H1 (cell line): ENCODE measurements around the gene TIMP1. TPM values are rescaled to one million over a fixed set of nuclear protein-coding genes. Genes with fewer than 3 reads are reported as not detected.

Experiments
- CTCF ChIA-PET: fragments of 300-600 bp; sonication (Branson Sonifier 250); formaldehyde crosslinking; loops from one replicate; lab custom pipeline; 2021; ENCODE audit not compliant: partially characterized antibody; lab: Charles Lee
- POLR2A ChIA-PET: fragments of 300-600 bp; sonication (Branson Sonifier 250); formaldehyde crosslinking; loops from one replicate; lab custom pipeline; 2021; ENCODE audit warnings: inconsistent platforms; ENCODE audit not compliant: partially characterized antibody; lab: Charles Lee
- DNase-seq, 2 experiments: peaks; one replicate each; pipeline versions ENCODE4 v3.0.0 to v3.0.0-alpha.2; 2010 to 2022; ENCODE audit warnings: low spot score in 2 of 2, low read depth in 1 of 2, mixed read lengths in 1 of 2
- FAIRE-seq: peaks from 2 replicates; lab custom pipeline; 2011; peaks lifted over from hg19 to GRCh38; lab: Jason Lieb, UNC
- H2AFZ ChIP-seq: 2 replicates; pipeline ENCODE4 v1.8.1; 2012; ENCODE audit warnings: low read length, inconsistent platforms
- H2AK5ac ChIP-seq: 2 replicates; pipeline ENCODE4 v1.6.1; 2013; ENCODE audit warnings: low read depth, low read length
- H2BK120ac ChIP-seq: replicated peaks from 2 replicates; pipeline ENCODE3; 2013; ENCODE audit warnings: low read depth, low read length, inconsistent platforms
- H2BK12ac ChIP-seq: 2 replicates; pipeline ENCODE4 v1.6.1; 2013; ENCODE audit warnings: low read depth, low read length
- H2BK15ac ChIP-seq: 2 replicates; pipeline ENCODE4 v1.6.1; 2013; ENCODE audit warnings: low read length
- H2BK20ac ChIP-seq: 2 replicates; pipeline ENCODE4 v1.6.1; 2013; ENCODE audit warnings: low read length
- H2BK5ac ChIP-seq: 2 replicates; pipeline ENCODE4 v1.6.1; 2013; ENCODE audit warnings: low read depth, low read length
- H3K14ac ChIP-seq: 2 replicates; pipeline ENCODE4 v1.6.1; 2013; ENCODE audit warnings: inconsistent platforms; ENCODE audit not compliant: insufficient read length
- H3K18ac ChIP-seq: 2 replicates; pipeline ENCODE4 v1.6.1; 2013; ENCODE audit warnings: low read length; ENCODE audit errors: extremely low read depth
- H3K23ac ChIP-seq: 2 replicates; pipeline ENCODE4 v1.6.1; 2013; ENCODE audit warnings: inconsistent platforms; ENCODE audit not compliant: insufficient read length
- H3K23me2 ChIP-seq: 2 replicates; pipeline ENCODE4 v1.6.1; 2013; ENCODE audit warnings: low read depth, low read length
- H3K27ac ChIP-seq: 2 replicates; pipeline ENCODE4 v1.6.1; 2011; ENCODE audit warnings: low read depth, low read length, inconsistent platforms
- H3K27me3 ChIP-seq, 4 experiments: replicated peaks in 1 of 4; 1 replicate in 1 of 4; 2 replicates in 3 of 4; pipeline versions ENCODE4 v1.6.1 to v1.8.1; 2011 to 2013; ENCODE audit warnings: low read length in 3 of 4, mild to moderate bottlenecking in 3 of 4, inconsistent platforms in 2 of 4, mixed read lengths in 2 of 4, moderate library complexity in 1 of 4; ENCODE audit not compliant: control insufficient read depth in 3 of 4, insufficient read depth in 3 of 4; ENCODE audit errors: extremely low read depth in 1 of 4
- H3K36me3 ChIP-seq, 4 experiments: 2 replicates each; pipeline versions ENCODE4 v1.6.1 to v1.8.1; 2011 to 2013; ENCODE audit warnings: mild to moderate bottlenecking in 4 of 4, low read length in 3 of 4, moderate library complexity in 2 of 4, control low read depth in 1 of 4, inconsistent platforms in 1 of 4; ENCODE audit not compliant: insufficient read depth in 4 of 4, control insufficient read depth in 2 of 4
- H3K4ac ChIP-seq: replicated peaks from 2 replicates; pipeline ENCODE3; 2013; ENCODE audit warnings: low read length, low read depth, mixed read lengths, inconsistent platforms; ENCODE audit not compliant: insufficient read length
- H3K4me1 ChIP-seq, 4 experiments: replicated peaks in 1 of 4; 1 replicate in 1 of 4; 2 replicates in 3 of 4; pipeline versions ENCODE4 v1.6.1 to v1.8.1; 2011 to 2013; ENCODE audit warnings: low read length in 3 of 4, inconsistent platforms in 2 of 4, mixed read lengths in 1 of 4; ENCODE audit not compliant: insufficient read depth in 4 of 4, control insufficient read depth in 3 of 4
- H3K4me2 ChIP-seq, 2 experiments: 2 replicates each; pipeline versions ENCODE4 v1.6.1 to v1.8.1; 2011 to 2013; ENCODE audit warnings: low read depth in 2 of 2, low read length in 2 of 2, control low read depth in 1 of 2, inconsistent platforms in 1 of 2, mild to moderate bottlenecking in 1 of 2; ENCODE audit not compliant: insufficient read depth in 1 of 2
- H3K4me3 ChIP-seq, 4 experiments: fragments of 200-600, 300-600 bp in 1 of 4; sonication (generic), shearing (Covaris generic), sonication (Bioruptor Twin) in 1 of 4; 2 replicates each; pipeline versions ENCODE4 v1.5.1 to v1.8.1; 2011 to 2016; ENCODE audit warnings: low read length in 4 of 4, low read depth in 3 of 4, control low read depth in 2 of 4, inconsistent platforms in 2 of 4, mild to moderate bottlenecking in 2 of 4, mixed read lengths in 1 of 4, moderate library complexity in 1 of 4; ENCODE audit not compliant: insufficient read depth in 2 of 4; ENCODE audit errors: extremely low read depth in 1 of 4
- H3K56ac ChIP-seq: replicated peaks from 2 replicates; pipeline ENCODE3; 2013; ENCODE audit warnings: low read depth, mild to moderate bottlenecking, mixed read lengths, low read length, inconsistent platforms; ENCODE audit not compliant: insufficient read length
- H3K79me1 ChIP-seq: 2 replicates; pipeline ENCODE4 v1.6.1; 2013; ENCODE audit warnings: low read depth, low read length, control low read depth
- H3K79me2 ChIP-seq, 2 experiments: 2 replicates each; pipeline versions ENCODE4 v1.6.1 to v1.8.1; 2012 to 2013; ENCODE audit warnings: low read length in 2 of 2, mild to moderate bottlenecking in 2 of 2, inconsistent platforms in 1 of 2; ENCODE audit not compliant: insufficient read depth in 2 of 2, control insufficient read depth in 1 of 2
- H3K9ac ChIP-seq, 4 experiments: replicated peaks in 1 of 4; 1 replicate in 1 of 4; 2 replicates in 3 of 4; pipeline versions ENCODE4 v1.6.1 to v1.8.1; 2011 to 2013; ENCODE audit warnings: low read depth in 3 of 4, low read length in 3 of 4, control low read depth in 2 of 4, mild to moderate bottlenecking in 2 of 4, moderate library complexity in 2 of 4, inconsistent platforms in 1 of 4; ENCODE audit errors: extremely low read depth in 1 of 4
- H3K9me3 ChIP-seq, 2 experiments: 2 replicates each; pipeline versions ENCODE4 v1.6.1 to v1.8.1; 2012 to 2013; ENCODE audit warnings: mild to moderate bottlenecking in 2 of 2, moderate library complexity in 2 of 2, control low read depth in 1 of 2, inconsistent platforms in 1 of 2, low read depth in 1 of 2, low read length in 1 of 2, mixed read lengths in 1 of 2; ENCODE audit not compliant: insufficient read depth in 2 of 2
- H4K20me1 ChIP-seq, 2 experiments: replicated peaks in 1 of 2; 2 replicates each; pipeline versions ENCODE3 to v1.8.1; 2011 to 2013; ENCODE audit warnings: inconsistent platforms in 2 of 2, low read length in 2 of 2, mild to moderate bottlenecking in 1 of 2; ENCODE audit not compliant: insufficient read depth in 2 of 2, control insufficient read depth in 1 of 2
- H4K5ac ChIP-seq: 2 replicates; pipeline ENCODE4 v1.6.1; 2013; ENCODE audit warnings: low read length, low read depth, mixed read lengths, inconsistent platforms; ENCODE audit not compliant: insufficient read length
- H4K8ac ChIP-seq: 2 replicates; pipeline ENCODE4 v1.8.0; 2013; ENCODE audit warnings: mild to moderate bottlenecking, moderate library complexity, low read length, inconsistent platforms; ENCODE audit not compliant: insufficient read depth; ENCODE audit errors: extremely low read depth
- H4K91ac ChIP-seq: replicated peaks from 2 replicates; pipeline ENCODE3; 2013; ENCODE audit warnings: low read length, mixed read lengths, inconsistent platforms; ENCODE audit not compliant: insufficient read length
- CBX8 ChIP-seq: fragments of 300-800, 300-1000 bp; sonication (generic); IDR thresholded peaks from 2 replicates; pipeline ENCODE4 v1.7.1; 2016; ENCODE audit warnings: low read depth, low read length, borderline replicate concordance
- KDM1A ChIP-seq: fragments of 200-600, 300-600 bp; sonication (generic); IDR thresholded peaks from 2 replicates; pipeline ENCODE4 v1.7.1; 2016; ENCODE audit warnings: mild to moderate bottlenecking, low read length, borderline replicate concordance
- KDM4A ChIP-seq: IDR thresholded peaks from one replicate; pipeline ENCODE4 v1.7.1; 2012; ENCODE audit warnings: low read depth, mild to moderate bottlenecking, moderate library complexity, low read length, inconsistent platforms; ENCODE audit not compliant: severe bottlenecking
- SP1 ChIP-seq: IDR thresholded peaks from 2 replicates; pipeline ENCODE4 v1.6.1; 2011; ENCODE audit warnings: low read depth, low read length
- WGBS, 2 experiments: shearing (Covaris generic) in 1 of 2; methylation state at CpG; one replicate each; pipeline versions ENCODE4 v1.1.6 to v1.1.7; 2013 to 2015; ENCODE audit warnings: low lambda C conversion rate in 2 of 2, mixed read lengths in 2 of 2, inconsistent platforms in 1 of 2, low coverage in 1 of 2, missing lambda C conversion rate in 1 of 2; ENCODE audit not compliant: insufficient replicate concordance in 2 of 2, insufficient coverage in 1 of 2, insufficient read length in 1 of 2; ENCODE audit errors: extremely low coverage in 1 of 2, missing lambda C conversion rate in 1 of 2; 5-methylcytosine and 5-hydroxymethylcytosine counted together
- polyA plus RNA-seq, 7 experiments: library from polyadenylated mRNA; depleted of rRNA in 3 of 7; stranded (reverse) in 5 of 7; unstranded in 2 of 7; fragments of >200 nt in 5 of 7; fragments of 200-250 nt in 2 of 7; gene quantifications; 1 replicate in 5 of 7; 2 replicates in 1 of 7; 4 replicates in 1 of 7; pipeline versions ENCODE4 v1.2.1 to v1.2.3, GENCODE V29; 2011 to 2013; ENCODE audit warnings: missing spikeins in 2 of 7, mixed read lengths in 2 of 7
- total RNA-seq: library from RNA; stranded (reverse); fragmentation: NEBNext Ultra II Directional; extraction: Animal tissue kit (Norgen Biotek cat#: 25700); gene quantifications from 2 replicates; pipeline ENCODE4 v1.2.1, GENCODE V29; 2021
- TF ChIP-seq, protein P1 (sequence below): IDR thresholded peaks from 2 replicates; pipeline ENCODE4 v1.6.1; 2012; ENCODE audit warnings: low read length, inconsistent platforms
- TF ChIP-seq, protein P2 (sequence below): IDR thresholded peaks from 2 replicates; pipeline ENCODE4 v1.6.1; 2011; ENCODE audit warnings: low read length, improper control_type of control experiment

Gene TIMP1
- total and polyA plus RNA-seq, 2 of the 8 experiments (the other 6 are each of a cell fraction or from before 2014, with no cell fraction given), result 58.6 to 142 TPM

DNA sequence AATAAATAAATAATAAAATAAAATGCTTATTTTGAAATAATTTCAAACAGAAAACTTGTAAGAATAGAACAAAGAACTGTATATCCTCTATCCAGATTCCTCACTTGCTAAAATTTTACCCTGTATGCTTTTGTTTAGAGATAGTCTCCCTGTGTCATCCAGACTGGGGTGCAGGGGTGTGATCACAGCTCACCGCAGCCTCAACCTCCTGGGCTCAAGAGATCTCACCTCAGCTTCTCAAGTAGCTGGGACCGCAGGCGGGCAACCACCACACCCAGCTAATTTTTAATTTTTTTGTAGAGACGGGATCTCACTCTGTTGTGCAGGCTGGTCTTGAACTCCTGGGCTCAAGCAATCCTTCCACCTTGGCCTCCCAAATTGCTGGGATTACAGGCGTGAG lies 38.7 kb upstream of the TIMP1 start:
- Histone ChIP-seq H3K4ac (no peak overlapping the region), H2BK15ac (no peak overlapping the region), H4K8ac (no peak overlapping the region), H3K4me1 (no peaks in the 10 kb centered on the region), H3K4me3 (no peak overlapping the region), H3K14ac (no peak overlapping the region), H3K18ac (no peak overlapping the region), H3K79me2 (no peaks in the 10 kb centered on the region), H4K20me1 (no peaks in the 10 kb centered on the region), H4K91ac (no peak overlapping the region), H3K27me3 (no peaks in the 10 kb centered on the region), H3K79me1 (no peaks in the 10 kb centered on the region), H2BK12ac (no peak overlapping the region), H3K4me2 (no peak overlapping the region), H3K23me2 (no peaks in the 10 kb centered on the region), H3K27ac (no peak overlapping the region), H3K56ac (no peak overlapping the region), H2BK120ac (no peak overlapping the region), H2BK20ac (no peak overlapping the region), H4K5ac (no peak overlapping the region), H3K9ac (no peak overlapping the region), H2BK5ac (no peak overlapping the region), H2AFZ (no peak overlapping the region), H3K9me3 (no peaks in the 10 kb centered on the region), H3K36me3 (no peaks in the 10 kb centered on the region), H3K23ac (no peak overlapping the region), H2AK5ac (no peak overlapping the region)
- CTCF ChIA-PET, result no interaction called here
- WGBS, 2 experiments, result 94% methylated on average over 5 of the region's 5 CpGs; no CpG with 5 or more reads in 1 of the 2 experiments
- POLR2A ChIA-PET, result no interaction called here
- DNase-seq, result no peak
- no peak for FAIRE-seq
- TF ChIP-seq, protein P1, sequence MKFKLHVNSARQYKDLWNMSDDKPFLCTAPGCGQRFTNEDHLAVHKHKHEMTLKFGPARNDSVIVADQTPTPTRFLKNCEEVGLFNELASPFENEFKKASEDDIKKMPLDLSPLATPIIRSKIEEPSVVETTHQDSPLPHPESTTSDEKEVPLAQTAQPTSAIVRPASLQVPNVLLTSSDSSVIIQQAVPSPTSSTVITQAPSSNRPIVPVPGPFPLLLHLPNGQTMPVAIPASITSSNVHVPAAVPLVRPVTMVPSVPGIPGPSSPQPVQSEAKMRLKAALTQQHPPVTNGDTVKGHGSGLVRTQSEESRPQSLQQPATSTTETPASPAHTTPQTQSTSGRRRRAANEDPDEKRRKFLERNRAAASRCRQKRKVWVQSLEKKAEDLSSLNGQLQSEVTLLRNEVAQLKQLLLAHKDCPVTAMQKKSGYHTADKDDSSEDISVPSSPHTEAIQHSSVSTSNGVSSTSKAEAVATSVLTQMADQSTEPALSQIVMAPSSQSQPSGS, result no peak
- TF ChIP-seq SP1, result no peak
- TF ChIP-seq CBX8, result no peak
- TF ChIP-seq KDM1A, result no peak
- TF ChIP-seq, protein P2, sequence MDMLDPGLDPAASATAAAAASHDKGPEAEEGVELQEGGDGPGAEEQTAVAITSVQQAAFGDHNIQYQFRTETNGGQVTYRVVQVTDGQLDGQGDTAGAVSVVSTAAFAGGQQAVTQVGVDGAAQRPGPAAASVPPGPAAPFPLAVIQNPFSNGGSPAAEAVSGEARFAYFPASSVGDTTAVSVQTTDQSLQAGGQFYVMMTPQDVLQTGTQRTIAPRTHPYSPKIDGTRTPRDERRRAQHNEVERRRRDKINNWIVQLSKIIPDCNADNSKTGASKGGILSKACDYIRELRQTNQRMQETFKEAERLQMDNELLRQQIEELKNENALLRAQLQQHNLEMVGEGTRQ, result no peak
- no peak for TF ChIP-seq KDM4A
